Osteocyte (in vitro differentiated cells): ENCODE results near the gene ZDHHC7. TPM values are rescaled to one million over a fixed set of nuclear protein-coding genes. Genes with fewer than 3 reads are reported as not detected.
"Not testable (repeated sequence)": the region's sequence is repeated elsewhere in the genome, so short reads cannot be mapped to it uniquely, and the experiment has no call there.

Experiments used
- DNase-seq: peaks from one replicate; pipeline ENCODE4 v3.0.0; 2021; ENCODE audit warnings: mixed read lengths; ENCODE audit not compliant: unreplicated experiment; ENCODE audit errors: extremely low spot score
- H3K27ac Mint-ChIP-seq: one replicate; pipeline ENCODE4 v1.8.0; 2021; ENCODE audit warnings: mild to moderate bottlenecking, mixed read lengths; ENCODE audit not compliant: unreplicated experiment
- H3K27me3 Mint-ChIP-seq: one replicate; pipeline ENCODE4 v1.8.0; 2021; ENCODE audit warnings: mixed read lengths; ENCODE audit not compliant: unreplicated experiment
- H3K36me3 Mint-ChIP-seq: one replicate; pipeline ENCODE4 v1.8.0; 2021; ENCODE audit warnings: mixed read lengths; ENCODE audit not compliant: unreplicated experiment
- H3K4me1 Mint-ChIP-seq: one replicate; pipeline ENCODE4 v1.8.0; 2021; ENCODE audit warnings: mixed read lengths; ENCODE audit not compliant: unreplicated experiment
- H3K4me3 Mint-ChIP-seq: one replicate; pipeline ENCODE4 v1.8.0; 2021; ENCODE audit warnings: mild to moderate bottlenecking, moderate library complexity, mixed read lengths; ENCODE audit not compliant: unreplicated experiment
- H3K9me3 Mint-ChIP-seq: one replicate; pipeline ENCODE4 v1.8.0; 2021; ENCODE audit warnings: mixed read lengths; ENCODE audit not compliant: unreplicated experiment
- CTCF ChIP-seq: fragments of 200-600 bp; sonication (generic); IDR thresholded peaks from 2 replicates; pipeline ENCODE4 v1.5.0; 2021; ENCODE audit warnings: antibody characterized with exemption, mild to moderate bottlenecking, moderate library complexity
- total RNA-seq: library from RNA; stranded (reverse); gene quantifications from 2 replicates; pipeline ENCODE4 v1.2.1, GENCODE V29; 2021

Gene ZDHHC7
- total RNA-seq, 1 donor from 2014 or later = 53.7 TPM

GRCh38 chr16:85037050-85037410 is 25.7 kb upstream of the ZDHHC7 start:
- DNase-seq = no peak
- peaks cover 3% of the 10 kb centered on the region for H3K36me3 Mint-ChIP-seq
- H3K27ac Mint-ChIP-seq = no peak overlapping the region
- TF ChIP-seq CTCF = no peak
- H3K9me3 Mint-ChIP-seq = no peaks in the 10 kb centered on the region
- no peaks in the 10 kb centered on the region for H3K27me3 Mint-ChIP-seq
- no peaks in the 10 kb centered on the region for H3K4me1 Mint-ChIP-seq
- no peak overlapping the region for H3K4me3 Mint-ChIP-seq

GRCh38 chr16:85036236-85037049 is 25.1 kb upstream of the ZDHHC7 start:
- H3K9me3 Mint-ChIP-seq = no peaks in the 10 kb centered on the region
- H3K27me3 Mint-ChIP-seq = no peaks in the 10 kb centered on the region
- H3K4me1 Mint-ChIP-seq = no peaks in the 10 kb centered on the region
- DNase-seq = no peak
- TF ChIP-seq CTCF = no peak
- H3K27ac Mint-ChIP-seq = no peak overlapping the region
- H3K4me3 Mint-ChIP-seq = no peak overlapping the region
- peaks cover 3% of the 10 kb centered on the region for H3K36me3 Mint-ChIP-seq

GRCh38 chr16:85034591-85035433 is 23.5 kb upstream of the ZDHHC7 start:
- Mint-ChIP-seq H3K4me3 (no peak overlapping the region), H3K27ac (no peak overlapping the region), H3K27me3 (no peaks in the 10 kb centered on the region), H3K36me3 (peaks cover 3% of the 10 kb centered on the region), H3K4me1 (peaks cover 3% of the 10 kb centered on the region), H3K9me3 (no peaks in the 10 kb centered on the region)
- no peak for DNase-seq
- TF ChIP-seq CTCF = no peak

- H3K27me3 Mint-ChIP-seq = no peaks in the 10 kb centered on the region
- no peak for DNase-seq
- TF ChIP-seq CTCF = no peak
- H3K27ac Mint-ChIP-seq = no peak overlapping the region
- H3K4me3 Mint-ChIP-seq = no peak overlapping the region
- no peaks in the 10 kb centered on the region for H3K9me3 Mint-ChIP-seq
- peaks cover 3% of the 10 kb centered on the region for H3K36me3 Mint-ChIP-seq
- H3K4me1 Mint-ChIP-seq = peaks cover 19% of the 10 kb centered on the region
Measured at GRCh38 chr16:85033171-85033570, 21.8 kb upstream of the ZDHHC7 start.

- not testable (repeated sequence) for H3K27ac Mint-ChIP-seq, H3K36me3 Mint-ChIP-seq, H3K27me3 Mint-ChIP-seq, H3K4me3 Mint-ChIP-seq, H3K9me3 Mint-ChIP-seq, DNase-seq
- peaks cover 25% of the 10 kb centered on the region for H3K4me1 Mint-ChIP-seq
Measured at GRCh38 chr16:85032187-85032586, 20.9 kb upstream of the ZDHHC7 start.
